Left ventricle myocardium inferior (tissue), 1 donor: ENCODE data around the gene FLOT1. TPM values are rescaled to one million over a fixed set of nuclear protein-coding genes. Genes with fewer than 3 reads are reported as not detected.

Experiments
- DNase-seq: peaks from one replicate; pipeline ENCODE4 v3.0.0-alpha.2; 2020
- H3K27ac ChIP-seq: fragments of 200-600 bp; replicated peaks from 2 replicates; pipeline ENCODE4 v1.8.0; 2021
- H3K27me3 ChIP-seq: fragments of 200-600 bp; 2 replicates; pipeline ENCODE4 v1.8.0; 2021; ENCODE audit warnings: low read depth
- H3K36me3 ChIP-seq: fragments of 200-600 bp; 2 replicates; pipeline ENCODE4 v1.8.0; 2021
- H3K4me1 ChIP-seq: fragments of 200-600 bp; 2 replicates; pipeline ENCODE4 v1.8.0; 2021
- H3K4me3 ChIP-seq: fragments of 200-600 bp; 2 replicates; pipeline ENCODE4 v1.8.0; 2021; ENCODE audit warnings: mild to moderate bottlenecking, moderate library complexity
- H3K9me3 ChIP-seq: fragments of 200-600 bp; replicated peaks from 2 replicates; pipeline ENCODE4 v1.8.0; 2021
- intact Hi-C: fragments of 100-400 bp; cut with micrococcal nuclease; formaldehyde crosslinking; loops from one replicate; pipeline ENCODE4 v1.11.0; 2022
- total RNA-seq: library from RNA; stranded (reverse); fragmentation: NEBNext Ultra II Directional; extraction: Animal tissue kit (Norgen Biotek cat#: 25700); gene quantifications from one replicate; pipeline ENCODE4 v1.2.1, GENCODE V29; 2021
- TF ChIP-seq, protein P1 (sequence below): fragments of 200-600 bp; IDR thresholded peaks from 2 replicates; pipeline ENCODE4 v1.8.0; 2021; ENCODE audit warnings: antibody characterized with exemption, mild to moderate bottlenecking, borderline replicate concordance
- donor health status: DM: no; HTN: yes; CAD: no; lungs with severe emphysema.

The FLOT1 gene
- total RNA-seq, 1 donor from 2014 or later, result 223 TPM

DNA sequence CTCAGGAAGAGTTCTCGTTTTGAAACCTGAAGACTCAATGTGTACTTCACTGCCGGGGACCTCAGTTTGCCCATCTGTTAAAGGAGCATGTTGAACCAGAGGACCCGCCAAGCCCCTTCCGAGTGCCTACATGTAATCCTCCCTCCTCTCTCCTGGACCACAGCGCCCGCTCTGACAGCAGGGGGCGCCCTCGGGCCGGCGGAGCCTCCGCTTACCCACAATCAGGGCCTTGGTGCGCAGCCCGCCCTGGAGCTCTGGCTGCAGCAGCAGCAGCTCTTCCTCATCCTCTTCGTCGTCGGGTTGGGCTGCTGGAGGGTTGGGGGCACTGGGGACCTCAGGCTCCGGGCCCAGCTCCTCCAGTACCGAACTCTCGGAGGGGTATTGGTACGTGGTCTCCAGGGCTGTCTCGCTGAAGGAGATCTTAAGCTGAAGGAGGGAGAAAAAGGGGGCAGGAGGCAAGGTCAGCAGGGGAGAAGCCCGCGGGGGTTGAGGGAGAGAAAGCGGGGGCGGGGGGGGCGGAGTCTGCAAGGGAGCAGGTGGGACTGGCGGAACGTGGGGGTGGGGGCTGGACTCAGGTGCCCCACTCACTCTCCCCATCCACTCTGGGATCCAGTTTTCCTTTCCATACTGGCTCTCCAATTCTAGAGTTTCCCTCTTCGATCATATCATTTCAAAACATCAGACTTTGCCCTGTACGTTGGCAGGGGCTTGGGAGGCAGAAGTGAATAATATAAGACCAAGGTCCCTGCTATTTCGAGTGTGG, 63.3 kb downstream of the FLOT1 start:
- intact Hi-C loops, result loop anchor here (2.0 kb wide), 1 partner anchor 44 kb away; no protein-coding TSS in a partner anchor
- peaks cover 44% of the 10 kb centered on the region for H3K36me3 ChIP-seq
- peak; percentile 88 for DNase-seq
- no peaks in the 10 kb centered on the region for H3K9me3 ChIP-seq
- H3K27ac ChIP-seq, result peak overlapping the region; percentile 43
- H3K27me3 ChIP-seq, result no peaks in the 10 kb centered on the region
- TF ChIP-seq, protein P1, sequence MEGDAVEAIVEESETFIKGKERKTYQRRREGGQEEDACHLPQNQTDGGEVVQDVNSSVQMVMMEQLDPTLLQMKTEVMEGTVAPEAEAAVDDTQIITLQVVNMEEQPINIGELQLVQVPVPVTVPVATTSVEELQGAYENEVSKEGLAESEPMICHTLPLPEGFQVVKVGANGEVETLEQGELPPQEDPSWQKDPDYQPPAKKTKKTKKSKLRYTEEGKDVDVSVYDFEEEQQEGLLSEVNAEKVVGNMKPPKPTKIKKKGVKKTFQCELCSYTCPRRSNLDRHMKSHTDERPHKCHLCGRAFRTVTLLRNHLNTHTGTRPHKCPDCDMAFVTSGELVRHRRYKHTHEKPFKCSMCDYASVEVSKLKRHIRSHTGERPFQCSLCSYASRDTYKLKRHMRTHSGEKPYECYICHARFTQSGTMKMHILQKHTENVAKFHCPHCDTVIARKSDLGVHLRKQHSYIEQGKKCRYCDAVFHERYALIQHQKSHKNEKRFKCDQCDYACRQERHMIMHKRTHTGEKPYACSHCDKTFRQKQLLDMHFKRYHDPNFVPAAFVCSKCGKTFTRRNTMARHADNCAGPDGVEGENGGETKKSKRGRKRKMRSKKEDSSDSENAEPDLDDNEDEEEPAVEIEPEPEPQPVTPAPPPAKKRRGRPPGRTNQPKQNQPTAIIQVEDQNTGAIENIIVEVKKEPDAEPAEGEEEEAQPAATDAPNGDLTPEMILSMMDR, result peak; percentile 98
- peak overlapping the region; percentile 83 for H3K4me3 ChIP-seq
- H3K4me1 ChIP-seq, result peaks cover 57% of the 10 kb centered on the region

Other genes starting within 250 kb of the FLOT1 start
- 18.3 TPM for gene GNL1, start 186.2 kb downstream of the FLOT1 start, total RNA-seq
- gene PRR3, start 185.4 kb downstream of the FLOT1 start, total RNA-seq, result 2.0 TPM
- gene ABCF1, start 171.2 kb downstream of the FLOT1 start, total RNA-seq, result 38.8 TPM
- gene PPP1R10, start 125.4 kb downstream of the FLOT1 start, total RNA-seq, result 31.5 TPM
- 119 TPM for gene MRPS18B, start 124.8 kb downstream of the FLOT1 start, total RNA-seq
- 2.7 TPM for gene ATAT1, start 115.8 kb downstream of the FLOT1 start, total RNA-seq
- 57.3 TPM for gene C6orf136, start 95.6 kb downstream of the FLOT1 start, total RNA-seq
- 22.1 TPM for gene DHX16, start 69.7 kb downstream of the FLOT1 start, total RNA-seq
- gene PPP1R18, start 56.0 kb downstream of the FLOT1 start, total RNA-seq, result 14.5 TPM
- 3.7 TPM for gene NRM, start 51.7 kb downstream of the FLOT1 start, total RNA-seq
- 14.1 TPM for gene MDC1, start 25.4 kb downstream of the FLOT1 start, total RNA-seq
- 187 TPM for gene TUBB, start 22.3 kb downstream of the FLOT1 start, total RNA-seq
- 41.4 TPM for gene IER3, start 1.9 kb upstream of the FLOT1 start, total RNA-seq
- 28.2 TPM for gene DDR1, start 141.8 kb upstream of the FLOT1 start, total RNA-seq
- 23.0 TPM for gene GTF2H4, start 165.5 kb upstream of the FLOT1 start, total RNA-seq
- gene VARS2, start 171.6 kb upstream of the FLOT1 start, total RNA-seq, result 21.0 TPM
- not detected for gene SFTA2, start 189.5 kb upstream of the FLOT1 start, total RNA-seq
- gene MUCL3, start 198.3 kb upstream of the FLOT1 start, total RNA-seq, result not detected
- gene MUC21, start 241.0 kb upstream of the FLOT1 start, total RNA-seq, result not detected